SHP77 (cell line): Measurements from ENCODE around the gene S100A16.
"Not testable (repeated sequence)": the region's sequence is repeated elsewhere in the genome, so short reads cannot be mapped to it uniquely, and the experiment has no call there.

Experiments used
- DNase-seq, 2 experiments: peaks; one replicate each; lab custom pipeline; 2025; lab: John Stamatoyannopoulos, UW

Gene S100A16

DNA sequence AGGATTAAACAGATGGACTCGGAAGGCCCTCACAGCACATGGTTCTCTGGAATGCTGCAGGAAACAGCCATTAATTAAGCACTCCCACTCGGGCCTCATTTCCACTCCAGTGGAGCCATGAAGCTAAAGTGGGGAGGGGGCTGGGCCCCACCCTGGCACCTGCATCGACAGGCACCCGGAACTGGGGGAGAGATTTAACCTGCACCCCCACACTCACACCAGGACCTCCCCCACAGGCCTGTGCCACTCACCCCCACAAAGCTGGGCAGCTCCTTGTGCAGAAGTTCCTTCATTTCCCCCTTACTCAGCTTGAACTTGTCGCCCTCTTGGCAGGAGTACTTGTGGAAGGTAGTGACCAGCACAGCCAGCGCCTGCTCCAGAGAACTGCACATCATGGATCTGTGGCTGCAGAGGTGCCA is 49.4 kb downstream of the S100A16 start:
- no peak for DNase-seq

GRCh38 chr1:153562021-153562420 is 50.9 kb downstream of the S100A16 start:
- not testable (repeated sequence) for DNase-seq

- no peak for DNase-seq
Measured at GRCh38 chr1:153561466-153561985, 51.4 kb downstream of the S100A16 start.

- DNase-seq: no peak
Measured at GRCh38 chr1:153560771-153561465, 52.0 kb downstream of the S100A16 start.

- DNase-seq: no peak
Measured at GRCh38 chr1:153560241-153560640, 52.7 kb downstream of the S100A16 start.

GRCh38 chr1:153557877-153558276 is 55.1 kb downstream of the S100A16 start:
- no peak for DNase-seq
